Measurements from ENCODE around the gene TMEM218. TPM values are rescaled to one million over a fixed set of nuclear protein-coding genes. Genes with fewer than 3 reads are reported as not detected.

TMEM218 gene
- polyA plus RNA-seq (2013, experiment 1 of 2; ENCODE audit: insufficient read length) = 25.6 TPM
- polyA plus RNA-seq (2013, experiment 2 of 2; ENCODE audit: insufficient read length) = 27.0 TPM

GRCh38 chr11:125111343-125112207 is at the start of gene TMEM218:
TSS of gene TMEM218 (minus strand) at chr11:125111626. CDS start at chr11:125102241, 9,385 bp downstream.
- peak; percentile 99 for DNase-seq

GRCh38 chr11:125157953-125158680 is 46.7 kb upstream of the TMEM218 start:
- DNase-seq = no peak

- no peak for DNase-seq
Measured at GRCh38 chr11:125157118-125157733, 45.8 kb upstream of the TMEM218 start.

GRCh38 chr11:125156346-125157117 is 45.1 kb upstream of the TMEM218 start:
- DNase-seq = no peak

GRCh38 chr11:125155767-125156166 is 44.3 kb upstream of the TMEM218 start:
- DNase-seq = no peak

GRCh38 chr11:125155100-125155444 is 43.6 kb upstream of the TMEM218 start:
- no peak for DNase-seq

- no peak for DNase-seq
Measured at GRCh38 chr11:125154378-125155099, 43.1 kb upstream of the TMEM218 start.

GRCh38 chr11:125153837-125154236 is 42.4 kb upstream of the TMEM218 start:
- no peak for DNase-seq

GRCh38 chr11:125148743-125149142 is 37.3 kb upstream of the TMEM218 start:
- DNase-seq = no peak

GRCh38 chr11:125148011-125148410 is 36.6 kb upstream of the TMEM218 start:
- DNase-seq = no peak

- DNase-seq = no peak
Measured at GRCh38 chr11:125147280-125147679, 35.9 kb upstream of the TMEM218 start.

- no peak for DNase-seq
Measured at GRCh38 chr11:125146232-125146631, 34.8 kb upstream of the TMEM218 start.

- DNase-seq = peak; percentile 51
Measured at GRCh38 chr11:125141686-125142535, 30.5 kb upstream of the TMEM218 start.

- DNase-seq = no peak
Measured at GRCh38 chr11:125141178-125141577, 29.8 kb upstream of the TMEM218 start.

GRCh38 chr11:125140233-125140632 is 28.8 kb upstream of the TMEM218 start:
- no peak for DNase-seq

- DNase-seq = no peak
Measured at GRCh38 chr11:125139778-125140177, 28.4 kb upstream of the TMEM218 start.

GRCh38 chr11:125138966-125139365 is 27.5 kb upstream of the TMEM218 start:
- no peak for DNase-seq

GRCh38 chr11:125136001-125136400 is 24.6 kb upstream of the TMEM218 start:
- DNase-seq = no peak

- DNase-seq = peak; percentile 62
Measured at GRCh38 chr11:125132596-125132995, 21.2 kb upstream of the TMEM218 start.

- peak; percentile 33 for DNase-seq
Measured at GRCh38 chr11:125132071-125132470, 20.6 kb upstream of the TMEM218 start.

All from fibroblast of skin of scalp (primary cell).